Measurements from ENCODE around the gene FLT1. TPM values are rescaled to one million over a fixed set of nuclear protein-coding genes. Genes with fewer than 3 reads are reported as not detected.

The FLT1 gene
- total RNA-seq (10.1 and 14.8 TPM in 2 replicates), polyA plus RNA-seq (7.5 and 7.6 TPM in 2 replicates)

DNA sequence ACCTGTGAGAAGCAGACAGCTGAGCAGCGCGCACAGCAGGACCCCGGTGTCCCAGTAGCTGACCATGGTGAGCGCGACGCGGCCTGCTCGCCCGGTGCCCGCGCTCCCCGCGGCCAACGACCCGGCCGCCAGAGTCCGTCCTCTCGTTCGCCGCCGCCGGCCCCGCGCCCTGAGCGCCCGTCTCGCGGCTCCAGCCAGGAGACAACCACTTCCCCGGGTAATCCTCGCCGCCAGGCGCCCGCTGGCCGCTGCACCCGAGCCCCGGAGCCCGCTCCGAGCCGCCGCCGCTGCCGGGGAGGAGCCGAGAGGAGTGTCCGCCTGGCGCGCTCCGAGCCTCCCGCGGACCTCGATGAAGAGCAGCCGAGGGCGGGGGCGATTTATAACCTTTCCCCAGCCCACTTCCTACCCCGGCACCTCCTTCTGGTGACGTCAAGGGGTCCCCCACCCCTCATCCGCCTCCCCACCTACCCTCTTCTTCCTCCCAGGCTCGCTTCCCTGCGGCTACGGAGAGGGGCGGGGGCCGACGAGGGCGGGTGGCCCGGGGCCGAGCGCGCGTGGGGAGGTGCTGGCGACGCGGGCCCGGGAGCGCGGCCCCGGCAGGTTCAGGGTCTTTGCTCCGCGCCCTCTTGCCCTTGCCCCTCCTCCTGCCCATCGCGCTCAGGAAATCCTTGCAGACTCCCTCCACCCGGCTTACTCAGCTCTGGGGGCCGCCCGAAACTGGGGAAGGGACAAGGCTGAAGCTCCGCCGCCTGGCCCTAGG lies at the start of gene FLT1:
TSS of gene FLT1 (minus strand) at position 351 of the 760 bp plus-strand sequence. CDS start at position 66, 285 bp downstream.
- no peaks in the 10 kb centered on the region for H3K36me3 ChIP-seq
- DNase-seq (ENCODE audit: low read depth in 1 of 2, low spot score in 1 of 2) = peak; percentile 48 to 65
- H3K27me3 ChIP-seq = no peaks in the 10 kb centered on the region
- H3K4me3 ChIP-seq = peak within 1 kb of the TSS; percentile 61
- no peak within 1 kb of the TSS for H3K27ac ChIP-seq
- no peak for TF ChIP-seq CTCF (IDR thresholded peaks at IDR 0.05; ENCODE audit: low read depth, low read length)
- no peaks in the 10 kb centered on the region for H3K9me3 ChIP-seq (ENCODE audit: low read depth)
- peaks cover 36% of the 10 kb centered on the region for H3K4me1 ChIP-seq (ENCODE audit: low read depth)

- no peak for TF ChIP-seq CTCF (IDR thresholded peaks at IDR 0.05; ENCODE audit: low read depth, low read length)
- H3K27ac ChIP-seq = no peak overlapping the region
- H3K36me3 ChIP-seq = no peaks in the 10 kb centered on the region
- H3K9me3 ChIP-seq (ENCODE audit: low read depth) = no peaks in the 10 kb centered on the region
- H3K4me3 ChIP-seq = no peak overlapping the region
- no peak for DNase-seq (ENCODE audit: low read depth in 1 of 2, low spot score in 1 of 2)
- H3K27me3 ChIP-seq = no peaks in the 10 kb centered on the region
- H3K4me1 ChIP-seq (ENCODE audit: low read depth) = no peaks in the 10 kb centered on the region
Observed at GRCh38 chr13:28544026-28544425, 49.1 kb upstream of the FLT1 start.

DNA sequence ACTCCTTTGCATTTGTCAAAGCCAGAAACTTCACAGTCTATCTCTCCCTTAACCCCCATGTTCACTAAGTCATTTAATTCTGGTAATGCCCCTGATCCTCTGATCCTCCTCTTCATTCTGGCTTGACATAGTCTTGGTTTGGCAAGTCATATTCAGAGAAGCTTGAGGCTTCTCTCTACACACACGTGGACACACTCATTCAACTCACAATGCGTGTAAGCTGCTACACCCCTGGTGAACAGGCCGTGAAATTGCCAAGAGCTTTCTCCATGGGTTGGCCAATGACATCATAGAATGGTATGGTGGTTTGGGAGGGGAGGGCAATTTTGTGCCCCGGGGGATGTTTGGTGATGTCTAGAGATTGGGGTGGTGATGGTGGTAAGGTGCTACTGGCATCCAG lies 47.9 kb upstream of the FLT1 start:
- Histone ChIP-seq H3K36me3 (no peaks in the 10 kb centered on the region), H3K27me3 (no peaks in the 10 kb centered on the region), H3K4me1 (ENCODE audit: low read depth) (no peaks in the 10 kb centered on the region), H3K4me3 (no peak overlapping the region), H3K9me3 (ENCODE audit: low read depth) (no peaks in the 10 kb centered on the region), H3K27ac (no peak overlapping the region)
- TF ChIP-seq CTCF (IDR thresholded peaks at IDR 0.05; ENCODE audit: low read depth, low read length) = no peak
- DNase-seq (ENCODE audit: low read depth in 1 of 2, low spot score in 1 of 2) = no peak

- no peaks in the 10 kb centered on the region for H3K36me3 ChIP-seq
- no peak overlapping the region for H3K27ac ChIP-seq
- TF ChIP-seq CTCF (IDR thresholded peaks at IDR 0.05; ENCODE audit: low read depth, low read length) = no peak
- no peaks in the 10 kb centered on the region for H3K9me3 ChIP-seq (ENCODE audit: low read depth)
- peak in 1 of 2 donors; percentile 69 for DNase-seq (ENCODE audit: low read depth in 1 of 2, low spot score in 1 of 2)
- H3K27me3 ChIP-seq = no peaks in the 10 kb centered on the region
- no peaks in the 10 kb centered on the region for H3K4me1 ChIP-seq (ENCODE audit: low read depth)
- no peak overlapping the region for H3K4me3 ChIP-seq
Observed at GRCh38 chr13:28541966-28542365, 47.0 kb upstream of the FLT1 start.

- Histone ChIP-seq H3K4me1 (ENCODE audit: low read depth) (no peaks in the 10 kb centered on the region), H3K27ac (no peak overlapping the region), H3K9me3 (ENCODE audit: low read depth) (no peaks in the 10 kb centered on the region), H3K27me3 (no peaks in the 10 kb centered on the region), H3K4me3 (no peak overlapping the region), H3K36me3 (no peaks in the 10 kb centered on the region)
- no peak for TF ChIP-seq CTCF (IDR thresholded peaks at IDR 0.05; ENCODE audit: low read depth, low read length)
- DNase-seq (ENCODE audit: low read depth in 1 of 2, low spot score in 1 of 2) = peak in 1 of 2 donors; percentile 31
Observed at GRCh38 chr13:28540612-28541011, 45.7 kb upstream of the FLT1 start.

All from cardiac muscle cell (in vitro differentiated cells and primary cell).